ENCODE data around the gene RECK.
"Not testable (repeated sequence)": the region's sequence is repeated elsewhere in the genome, so short reads cannot be mapped to it uniquely, and the experiment has no call there.

RECK gene

DNA sequence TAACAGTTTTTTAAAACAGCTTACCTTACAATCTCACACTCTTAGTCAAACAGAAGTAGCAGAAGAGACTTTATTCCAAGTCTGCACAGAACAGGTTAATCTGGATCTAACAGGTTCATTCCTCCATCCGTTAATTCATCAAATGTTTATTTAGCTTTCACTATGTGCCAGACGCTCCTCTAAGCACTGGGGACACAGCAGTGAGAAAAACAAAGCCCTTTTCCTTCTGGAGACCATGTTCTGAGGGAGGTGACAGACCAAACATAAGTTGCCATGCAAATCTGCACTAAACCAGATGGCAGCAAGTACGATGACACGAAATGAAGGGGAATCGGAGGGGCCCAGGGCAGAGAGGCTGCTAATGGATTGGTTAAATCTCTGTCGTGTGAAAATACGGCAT is 82.8 kb downstream of the RECK start:
- no peak for DNase-seq

DNA sequence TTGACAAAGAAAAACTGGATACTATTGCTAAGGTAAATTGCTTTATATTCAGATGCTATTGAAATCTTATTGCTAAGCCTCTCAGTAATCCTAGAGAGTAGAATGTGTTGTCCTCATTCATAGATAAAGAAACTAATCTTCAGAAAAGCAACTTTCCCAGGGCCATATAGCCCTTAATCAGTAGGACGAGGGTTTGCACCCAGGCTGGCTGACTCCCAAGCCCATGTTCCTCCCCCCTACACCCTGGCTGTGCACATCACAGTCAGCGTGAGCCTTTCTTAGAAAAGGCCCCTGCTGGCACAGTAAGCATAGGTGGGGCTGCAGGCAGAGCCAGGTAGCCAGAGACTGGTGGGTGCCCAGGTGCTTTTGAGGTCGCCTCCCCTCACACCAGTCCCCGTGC is 84.0 kb downstream of the RECK start:
- no peak for DNase-seq

DNA sequence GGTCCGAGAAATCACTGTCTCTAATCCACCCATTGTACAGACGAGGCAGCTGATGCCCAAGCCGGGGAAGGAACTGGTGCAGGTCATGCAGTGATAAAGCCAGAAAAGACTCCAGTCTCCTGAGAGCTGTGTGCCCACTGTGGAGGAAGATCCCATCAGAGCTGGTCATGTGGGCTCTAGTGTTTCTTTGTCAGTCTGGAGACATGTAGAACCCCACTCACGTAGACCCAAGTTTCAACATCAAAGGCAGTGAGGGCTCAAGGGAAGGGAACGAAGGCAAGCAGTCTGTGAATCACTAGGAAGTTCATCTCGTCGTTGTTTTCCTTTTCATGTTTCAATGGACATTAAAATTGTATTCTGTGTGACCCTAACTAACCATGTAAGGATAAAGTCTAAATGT is 85.3 kb downstream of the RECK start:
- no peak for DNase-seq

DNA sequence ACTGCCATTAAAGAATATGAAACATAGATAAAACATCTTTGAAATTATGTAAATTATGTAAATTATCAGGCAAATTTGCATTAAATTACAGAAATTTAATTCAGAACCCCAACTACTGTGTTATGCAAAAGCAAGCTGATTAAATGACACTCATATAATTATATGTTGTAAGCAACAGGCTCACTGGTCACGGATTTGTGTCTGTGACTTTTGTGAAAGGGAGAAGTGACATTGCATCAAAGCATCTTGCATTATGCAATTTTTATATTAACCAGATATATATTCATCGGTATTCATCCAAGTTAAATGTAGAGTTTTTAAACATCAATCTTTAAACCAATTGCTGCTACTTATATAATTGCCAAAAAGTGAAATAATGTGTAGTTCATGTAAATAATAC is 86.8 kb downstream of the RECK start:
- DNase-seq = no peak

DNA sequence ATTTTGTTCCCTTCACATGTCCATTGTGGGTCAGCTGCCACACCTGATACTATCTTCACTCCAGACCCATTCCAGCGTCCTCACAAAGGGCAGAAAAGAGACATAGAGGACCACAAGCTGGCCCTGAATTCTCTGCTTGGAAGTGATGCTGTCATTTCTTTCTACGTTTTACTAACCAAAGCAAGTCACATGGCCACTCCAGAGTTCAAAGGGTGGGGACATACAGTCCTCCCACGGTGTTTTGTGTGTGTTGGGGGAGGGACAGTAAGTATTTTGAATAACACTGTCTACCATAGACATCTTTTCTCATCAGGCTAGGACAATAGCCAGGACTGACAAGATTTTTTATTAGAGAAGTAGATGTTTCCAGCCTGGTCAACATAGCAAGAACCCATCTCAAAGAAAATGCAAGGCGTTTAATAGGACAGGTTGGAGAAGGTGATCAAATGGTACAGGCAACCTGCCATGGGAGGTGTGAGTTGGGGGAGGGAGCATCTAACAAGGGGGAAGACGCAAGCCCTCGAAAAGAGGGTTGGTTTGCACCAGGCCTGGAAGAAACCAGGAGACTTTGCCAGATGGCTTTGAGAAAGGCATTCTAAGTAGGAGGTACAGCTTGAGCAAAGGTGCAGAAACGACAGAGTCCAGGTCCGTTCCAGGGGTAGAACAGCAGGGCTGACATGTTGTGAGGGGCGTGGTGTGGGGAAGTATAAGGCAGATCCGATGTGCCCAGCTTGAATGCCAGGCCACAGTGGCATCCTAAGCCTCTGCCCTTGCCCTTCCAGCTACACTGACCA is 88.5 kb downstream of the RECK start:
- no peak for DNase-seq

DNA sequence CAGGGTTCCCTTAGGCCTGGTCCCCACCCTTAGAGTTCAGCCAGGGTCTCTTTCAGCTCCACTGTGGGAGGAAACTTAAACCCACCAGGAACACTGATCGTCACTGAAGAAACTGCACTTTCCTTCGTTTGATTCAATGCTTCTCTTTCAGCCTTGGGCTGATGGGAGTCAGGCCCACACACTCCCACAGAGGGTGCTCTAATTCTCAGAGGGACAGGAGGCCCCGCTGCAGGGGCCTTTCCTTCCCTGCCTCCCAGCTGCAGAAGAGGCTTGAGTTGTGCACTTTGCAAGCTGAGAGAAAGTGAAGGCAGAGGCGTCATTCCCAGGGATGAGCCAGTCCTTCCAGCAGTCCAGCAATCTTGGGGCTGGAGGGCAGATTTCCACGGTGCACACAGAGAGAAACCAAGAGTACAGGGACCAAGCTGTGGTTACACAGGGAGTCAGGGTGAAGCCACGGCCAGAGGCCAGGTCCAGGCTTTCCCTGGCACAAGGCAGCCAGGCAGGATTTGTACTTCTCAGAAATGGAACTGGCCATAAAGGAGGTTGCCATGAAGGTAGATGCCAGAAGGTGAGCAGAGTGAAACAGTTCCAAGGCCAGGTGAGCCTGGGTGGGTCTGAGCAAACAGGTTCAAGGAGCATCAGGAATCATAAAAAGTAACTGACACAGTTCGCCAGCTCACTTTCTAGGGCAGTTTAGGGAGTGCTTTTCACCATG is 89.5 kb downstream of the RECK start:
- no peak for DNase-seq

DNA sequence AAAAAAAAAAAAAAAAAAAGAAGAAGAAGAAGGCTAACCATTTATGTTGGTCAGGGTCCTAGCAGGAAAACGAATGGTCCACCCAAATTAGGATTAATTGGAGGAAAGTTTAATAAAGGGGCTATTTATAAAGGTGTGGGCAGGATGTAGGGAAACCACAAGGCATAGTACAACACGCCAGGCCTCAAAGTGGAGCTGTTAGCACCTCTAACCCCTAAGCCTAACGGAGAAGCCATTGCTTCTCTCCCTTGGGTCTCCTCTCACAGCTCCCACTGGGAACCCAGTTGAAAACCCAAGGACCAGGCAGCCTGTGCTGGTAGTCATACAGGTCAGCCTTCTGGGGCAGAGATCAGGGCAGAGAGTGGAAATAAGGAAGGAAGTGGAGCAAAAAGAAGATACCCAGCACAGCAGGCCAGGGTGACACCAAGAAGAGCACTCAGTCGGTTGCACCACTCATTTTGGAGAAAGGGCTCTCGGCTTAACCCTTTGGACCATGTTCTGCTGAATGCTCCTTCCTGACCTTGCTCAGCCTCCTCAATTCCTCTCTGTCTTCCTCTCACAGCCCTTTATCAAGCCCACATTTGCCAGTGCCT is 91.0 kb downstream of the RECK start:
- no peak for DNase-seq

DNA sequence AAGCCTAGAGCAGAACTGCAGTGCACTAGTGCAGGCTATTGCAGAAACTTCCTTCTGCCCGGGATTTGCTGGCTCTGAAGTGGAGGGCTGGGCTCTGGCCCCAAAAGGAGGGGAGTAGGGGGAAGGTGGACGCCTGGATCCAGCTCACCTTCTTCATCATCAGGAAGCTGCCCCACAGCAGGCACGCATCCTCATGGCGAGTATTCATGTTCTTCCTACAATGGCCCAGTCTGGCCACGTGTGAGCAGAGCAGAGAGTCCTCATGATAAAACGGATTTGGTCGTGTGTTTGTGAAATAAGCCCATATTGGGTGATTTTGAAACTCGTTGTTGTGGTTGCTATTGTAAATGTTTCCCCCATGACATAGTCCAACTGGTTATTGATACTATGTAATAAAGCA is 91.6 kb downstream of the RECK start:
- DNase-seq = no peak

DNA sequence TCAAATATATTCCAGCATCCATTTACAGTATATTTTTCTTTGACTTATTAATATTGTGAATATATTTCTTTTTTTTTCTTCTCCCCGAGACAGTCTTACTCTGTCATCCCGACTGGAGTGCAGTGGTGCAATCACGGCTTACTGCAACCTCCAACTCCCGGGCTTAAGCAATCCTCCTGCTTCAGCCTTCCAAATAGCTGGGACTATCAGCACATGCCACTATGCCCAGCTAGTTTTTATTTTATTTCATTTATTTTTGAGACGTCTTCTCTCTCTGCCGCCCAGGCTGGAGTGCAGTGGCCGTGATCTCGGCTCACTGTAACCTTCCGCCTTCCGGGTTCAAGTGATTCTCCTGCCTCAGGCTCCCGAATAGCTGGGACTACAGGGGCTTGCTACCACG is 92.4 kb downstream of the RECK start:
- no peak for DNase-seq

DNA sequence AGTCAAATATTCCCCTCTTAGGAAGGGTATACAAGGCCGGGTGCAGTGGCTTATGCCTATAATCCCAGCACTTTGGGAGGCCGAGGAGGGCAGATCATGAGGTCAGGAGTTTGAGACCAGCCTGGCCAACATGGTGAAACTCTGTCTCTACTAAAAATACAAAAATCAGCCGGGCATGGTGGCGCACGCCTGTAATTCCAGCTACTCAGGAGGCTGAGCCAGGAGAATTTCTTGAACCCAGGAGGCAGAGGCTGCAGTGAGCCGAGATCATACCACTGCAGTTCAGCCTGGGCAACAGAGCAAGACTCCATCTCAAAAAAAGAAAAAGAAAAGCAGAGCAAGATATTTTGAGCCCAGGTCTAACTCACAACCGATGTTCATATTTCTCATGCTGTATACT is 95.0 kb downstream of the RECK start:
- not testable (repeated sequence) for DNase-seq

DNA sequence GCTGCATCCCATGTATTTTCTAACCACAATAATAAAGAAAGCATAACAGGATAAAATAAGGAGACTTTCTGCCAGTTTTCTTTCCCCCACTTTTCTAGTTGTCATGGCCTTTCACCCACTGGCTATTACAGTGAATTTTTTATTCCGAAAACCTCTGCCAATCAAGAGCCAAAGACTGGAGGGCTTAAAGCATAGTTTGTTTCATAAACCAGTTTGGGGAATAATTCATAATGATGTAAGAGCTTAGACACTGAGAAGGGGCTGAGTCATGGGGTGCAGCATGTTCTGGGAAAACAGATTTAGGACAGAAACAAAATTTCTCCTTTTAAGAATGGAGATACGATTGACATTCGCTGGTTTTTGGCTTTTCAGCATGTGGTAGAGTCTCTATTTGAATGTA is 95.4 kb downstream of the RECK start:
- DNase-seq = no peak

DNA sequence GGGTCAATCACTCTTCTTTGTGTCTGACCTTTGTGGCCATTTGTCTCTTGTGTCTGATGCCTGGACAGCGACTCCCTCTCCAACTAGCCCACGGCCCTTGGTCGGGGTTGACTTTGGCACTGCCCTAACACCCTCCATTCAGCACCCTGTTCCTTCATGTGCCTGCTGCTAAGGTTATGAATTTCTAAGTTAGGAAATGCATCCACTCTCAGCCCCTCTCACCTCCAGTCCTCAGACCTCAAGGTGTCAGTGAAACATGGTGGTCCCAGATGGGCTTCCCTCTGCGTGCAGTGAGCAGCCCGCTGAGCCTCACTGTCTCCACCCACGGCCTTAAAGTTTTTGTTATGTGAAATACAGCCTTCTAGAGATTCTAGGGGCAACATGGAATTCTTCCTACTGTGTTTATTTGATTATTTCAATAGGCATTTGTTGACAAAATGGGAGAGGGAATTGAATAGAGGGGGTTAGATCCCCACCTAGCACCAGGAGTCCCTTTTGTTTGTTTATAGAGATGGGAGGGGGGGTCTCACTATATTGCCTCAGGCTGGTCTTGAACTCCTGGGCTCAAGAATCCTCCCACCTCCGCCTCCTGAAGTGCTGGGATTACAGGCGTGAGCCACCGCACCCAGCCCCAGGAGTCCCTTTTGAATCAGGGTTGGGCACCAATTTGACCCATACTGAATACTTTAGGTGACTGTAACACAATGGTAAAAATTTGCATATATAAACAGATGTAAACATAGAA is 98.2 kb downstream of the RECK start:
- DNase-seq = no peak

DNA sequence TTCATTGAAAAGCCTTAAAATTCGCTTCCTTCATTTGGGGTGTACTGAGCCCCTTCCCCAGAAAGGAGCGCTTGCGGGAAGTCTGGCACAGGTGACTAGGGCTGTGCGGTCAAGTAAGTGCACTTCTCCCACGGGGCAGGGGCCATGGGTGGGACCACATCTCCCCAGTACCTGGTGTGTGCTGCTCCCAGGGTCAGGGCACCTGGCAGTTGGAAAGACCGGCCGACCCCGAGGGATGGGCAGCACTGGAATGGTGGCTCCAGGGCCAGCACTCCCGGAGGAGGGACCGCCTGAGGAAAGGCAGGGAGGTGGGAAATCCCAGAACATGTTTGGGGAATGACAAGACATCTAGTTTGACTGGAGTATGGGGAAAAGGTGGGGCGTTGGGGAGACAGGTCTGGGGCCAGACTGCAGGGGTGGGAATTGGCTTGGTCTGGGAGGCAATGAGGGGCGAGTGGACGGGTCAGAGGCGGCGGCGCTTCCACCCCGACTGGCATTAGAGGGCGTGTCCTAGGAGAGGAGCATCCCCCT is 99.1 kb downstream of the RECK start:
- DNase-seq = no peak

DNA sequence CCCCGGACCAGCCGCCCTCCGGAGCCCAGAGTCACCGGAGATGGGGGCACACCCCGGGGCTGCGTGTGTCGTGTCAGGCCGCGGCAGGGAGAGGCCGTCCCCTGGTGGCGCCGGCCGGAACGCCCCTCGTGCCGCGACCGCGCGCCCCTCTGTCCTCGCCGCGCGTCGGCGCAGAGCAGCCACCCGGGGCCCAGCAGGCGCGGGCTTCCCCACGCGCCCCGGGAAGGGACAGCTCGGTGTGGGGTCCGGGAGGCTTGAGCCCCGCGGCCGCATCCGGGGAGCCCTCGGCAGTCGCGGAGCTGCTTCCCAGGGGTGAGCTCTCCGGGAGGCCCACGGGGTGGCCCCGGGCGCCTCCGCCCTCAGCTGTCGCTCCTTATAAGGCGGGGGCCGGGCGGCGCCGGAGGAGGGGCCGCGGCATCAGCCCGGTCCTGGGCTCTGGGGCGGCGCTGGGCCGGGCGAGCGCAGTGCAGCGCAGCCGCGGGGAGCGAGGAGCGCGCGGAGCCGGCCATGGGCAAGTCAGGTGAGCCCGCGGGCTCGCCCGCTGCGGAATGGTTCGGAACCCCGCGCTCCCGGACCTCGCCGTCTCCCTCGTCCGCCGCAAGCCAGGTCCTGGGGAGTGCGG is 99.7 kb downstream of the RECK start, which contains the start of gene GLIPR2:
Gene GLIPR2 (plus strand): TSS at position 462 of the 622 bp plus-strand sequence. CDS start 46 bp downstream, at position 508.
- peak; percentile 19 for DNase-seq

DNA sequence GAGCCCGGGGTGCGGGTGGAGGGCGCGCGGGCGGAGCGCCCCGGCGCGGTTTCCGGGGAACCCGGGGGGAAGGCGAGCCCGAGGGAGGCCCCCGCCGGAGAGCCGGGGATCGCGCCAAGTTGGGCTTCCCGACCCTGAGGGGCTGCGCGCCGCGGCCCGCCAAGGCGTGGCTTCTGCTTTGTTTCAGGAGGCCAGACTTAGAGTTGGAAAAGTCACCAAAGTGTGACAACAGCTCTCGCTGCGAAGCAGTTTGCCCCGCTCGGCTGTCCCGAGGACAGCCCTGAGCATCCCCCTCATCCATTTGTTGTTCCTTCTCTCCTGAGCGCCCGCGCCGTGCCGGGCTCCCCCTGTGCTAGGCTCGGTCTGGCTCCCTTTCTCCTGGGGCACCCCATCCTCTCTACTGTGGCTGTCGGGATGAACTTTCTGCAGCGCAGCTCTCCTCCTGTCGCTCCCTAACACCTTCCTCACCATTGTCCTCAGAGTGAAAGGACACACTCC is 100.2 kb downstream of the RECK start:
- DNase-seq = no peak

DNA sequence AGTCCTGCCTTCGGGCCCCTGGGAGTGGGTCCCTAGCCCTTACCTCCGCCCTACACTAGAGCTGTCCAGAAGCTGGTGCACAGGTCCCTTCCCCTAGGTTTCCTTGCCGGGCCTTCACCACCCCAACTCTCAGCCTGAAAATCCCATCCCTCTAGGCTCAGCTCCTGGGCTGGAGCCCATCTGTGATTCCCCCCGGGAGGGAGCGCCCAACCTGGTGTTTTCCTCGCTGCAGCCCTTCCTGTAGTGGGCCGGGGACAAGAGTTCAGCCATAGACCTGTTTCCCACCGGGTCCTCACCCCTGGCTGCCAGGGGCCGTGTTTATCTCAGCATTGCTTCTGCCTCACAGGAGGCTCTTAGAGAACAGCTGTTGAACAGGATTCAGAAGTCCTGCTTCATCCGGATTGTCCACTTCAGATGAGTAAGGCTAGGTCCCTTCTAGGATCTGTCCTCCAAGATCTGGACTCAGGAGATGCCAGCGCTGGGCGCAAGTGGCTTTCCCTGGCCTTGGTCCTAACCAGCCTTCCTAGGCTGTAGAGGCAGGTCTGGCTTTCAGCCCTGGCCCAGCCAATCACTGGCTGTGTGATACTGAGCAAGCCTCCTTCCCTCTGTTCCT is 100.8 kb downstream of the RECK start:
- no peak for DNase-seq

DNA sequence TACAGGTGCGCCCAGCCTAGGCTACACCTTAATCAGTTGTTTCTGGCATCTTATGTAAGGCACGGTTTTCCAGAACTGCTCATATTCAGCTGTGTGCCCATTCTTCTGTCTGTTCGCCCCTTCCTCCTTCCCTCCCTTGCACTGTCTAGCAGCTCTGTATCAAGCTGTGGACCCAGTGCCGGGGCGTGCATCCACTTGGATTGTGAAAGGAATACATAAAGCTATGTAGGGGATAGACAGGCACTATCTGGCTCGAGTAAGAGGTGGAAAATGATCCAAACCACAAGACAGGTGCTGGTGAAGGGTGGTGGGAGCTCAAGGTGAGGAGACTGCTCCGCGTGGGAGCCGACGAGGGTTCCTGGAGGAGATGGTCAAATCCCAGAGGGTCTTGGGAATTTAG is 101.8 kb downstream of the RECK start:
- no peak for DNase-seq

DNA sequence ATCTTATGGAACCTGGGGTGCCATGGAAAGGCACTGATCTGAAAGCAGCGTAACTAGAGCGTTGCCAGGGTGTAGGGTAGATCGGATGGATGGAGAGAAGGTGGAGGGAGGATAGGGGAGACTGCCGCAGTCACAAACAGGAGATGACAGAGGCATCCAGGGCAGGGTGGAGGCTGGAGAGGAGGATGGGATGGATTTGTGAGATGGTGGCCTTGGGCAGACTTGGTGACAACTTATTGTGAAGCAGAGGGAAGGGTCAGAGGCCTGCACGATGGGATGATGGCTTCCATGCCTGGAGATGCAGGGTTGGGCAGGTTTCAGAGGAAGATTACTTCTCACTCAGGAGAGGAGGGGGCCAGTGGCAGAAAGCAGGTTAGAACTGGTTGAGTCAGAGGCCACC is 102.2 kb downstream of the RECK start:
- DNase-seq = no peak

DNA sequence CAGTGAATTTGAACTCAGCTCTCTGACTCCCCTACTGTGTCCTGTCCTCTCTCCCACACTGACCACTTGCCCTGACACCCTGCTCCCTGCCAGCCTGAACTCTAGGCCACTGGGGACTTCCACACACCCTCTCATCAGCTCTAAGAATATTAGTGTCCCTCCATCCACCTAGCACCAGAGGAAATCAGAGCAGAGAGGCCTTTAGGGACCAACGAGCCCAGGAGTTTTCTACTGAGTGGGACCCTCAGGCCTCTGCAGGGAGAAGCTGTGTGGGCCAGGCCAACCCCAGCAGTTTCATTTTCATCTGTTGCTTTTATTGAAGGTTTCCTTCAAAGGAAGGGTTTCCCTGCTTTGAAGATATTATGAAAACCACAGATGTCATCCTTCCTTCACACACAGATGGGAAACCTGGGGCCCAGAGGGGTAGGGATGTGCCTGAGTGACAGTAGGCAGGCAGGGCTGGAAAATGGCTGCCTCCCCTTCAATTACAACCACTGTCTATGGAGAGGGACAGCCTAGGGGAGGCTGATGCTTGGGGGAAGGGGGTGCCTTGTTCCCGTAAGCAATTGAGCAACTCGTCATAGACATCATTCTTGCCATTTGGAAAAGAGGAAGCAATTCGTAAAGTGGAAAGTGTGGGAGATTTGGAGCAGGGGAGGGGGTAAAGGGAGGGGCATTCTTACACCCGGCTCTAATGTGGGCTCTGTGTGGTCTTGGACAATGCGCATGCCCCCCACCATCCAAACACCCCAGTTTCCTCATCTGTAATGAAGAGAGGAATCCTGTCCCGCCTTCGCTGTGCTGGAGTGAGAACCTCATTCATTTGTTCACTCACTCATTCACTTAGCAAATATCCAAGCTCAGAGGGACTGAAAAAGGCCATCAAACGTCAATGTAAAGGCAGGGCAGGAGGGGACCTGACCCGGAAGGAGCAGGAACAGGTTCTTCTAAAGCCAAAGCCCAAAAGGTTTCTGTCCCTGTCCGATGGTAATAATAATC is 103.7 kb downstream of the RECK start:
- no peak for DNase-seq

DNA sequence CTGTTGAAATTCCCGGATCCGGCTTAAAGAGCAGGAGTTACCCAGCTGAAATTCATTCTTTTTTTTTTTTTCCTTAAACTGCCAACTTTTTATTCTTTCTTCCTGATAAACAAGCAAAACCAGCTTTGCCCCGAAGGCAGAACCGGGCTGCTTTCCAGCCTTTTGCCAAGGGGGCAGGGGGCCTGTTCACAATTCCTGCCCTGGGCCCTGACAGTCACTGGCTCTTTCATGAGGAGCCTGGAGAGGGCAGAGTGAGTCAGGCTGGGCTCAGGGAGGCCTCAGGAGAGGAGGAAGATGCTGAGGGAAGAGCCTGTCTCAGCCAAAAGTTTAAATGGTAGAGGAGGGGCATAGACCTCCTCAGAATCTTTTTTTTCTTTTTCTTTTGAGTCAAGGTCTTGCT is 104.6 kb downstream of the RECK start:
- DNase-seq = no peak

DNA sequence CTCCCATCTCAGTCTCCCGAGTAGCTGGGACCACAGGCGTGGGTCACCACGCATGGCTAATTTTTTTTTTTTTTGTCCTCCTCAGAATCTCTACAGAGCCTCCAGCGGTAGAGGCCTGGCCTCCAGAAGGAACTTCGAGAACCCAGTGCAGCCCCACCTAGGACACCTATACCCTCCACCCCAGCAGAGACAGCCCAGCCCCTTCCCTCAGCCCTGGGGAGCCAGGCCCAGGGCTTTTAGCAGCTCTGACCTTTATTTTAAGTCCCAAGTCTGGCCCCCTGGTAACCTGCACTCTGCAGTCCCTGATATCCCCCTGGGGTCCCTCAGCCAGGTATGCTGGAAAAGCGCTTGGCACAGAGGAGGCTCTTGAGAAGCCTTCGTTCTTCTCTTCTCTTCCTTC is 105.0 kb downstream of the RECK start:
- no peak for DNase-seq
